KMS-11 (cell line): ENCODE results near the gene DBF4B.

Experiments used
- H2AFZ ChIP-seq: fragments of 200-600 bp; sonication (generic); 2 replicates; pipeline ENCODE4 v1.6.1; 2016; ENCODE audit warnings: antibody characterized with exemption, mixed run types, low read depth
- H3K27ac ChIP-seq: fragments of 200-600 bp; sonication (generic); 2 replicates; pipeline ENCODE4 v1.6.1; 2016; ENCODE audit warnings: mild to moderate bottlenecking, mixed run types
- H3K27me3 ChIP-seq: fragments of 200-600 bp; sonication (generic); 2 replicates; pipeline ENCODE4 v1.6.1; 2017; ENCODE audit warnings: mild to moderate bottlenecking, low read depth, mixed run types, moderate library complexity; ENCODE audit not compliant: insufficient read depth
- H3K36me3 ChIP-seq: fragments of 200-600 bp; sonication (generic); 2 replicates; pipeline ENCODE4 v1.6.1; 2017; ENCODE audit warnings: mild to moderate bottlenecking, mixed run types; ENCODE audit not compliant: insufficient read depth
- H3K4me1 ChIP-seq: fragments of 200-600 bp; sonication (generic); 2 replicates; pipeline ENCODE4 v1.6.1; 2016; ENCODE audit warnings: mild to moderate bottlenecking, low read depth, mixed run types; ENCODE audit not compliant: poor library complexity, severe bottlenecking
- H3K4me2 ChIP-seq: fragments of 200-600 bp; sonication (generic); 2 replicates; pipeline ENCODE4 v1.7.0; 2016; ENCODE audit warnings: mild to moderate bottlenecking, mixed run types
- H3K4me3 ChIP-seq: fragments of 200-600 bp; sonication (generic); IDR thresholded peaks from 2 replicates; pipeline ENCODE4 v1.6.1; 2017; ENCODE audit warnings: low read depth, low read length, mixed read lengths; ENCODE audit not compliant: insufficient read depth
- H3K79me2 ChIP-seq: fragments of 200-600 bp; sonication (generic); 2 replicates; pipeline ENCODE4 v1.6.1; 2016; ENCODE audit warnings: low read depth, mixed run types; ENCODE audit not compliant: insufficient read depth
- H3K9ac ChIP-seq: fragments of 200-600 bp; sonication (generic); 2 replicates; pipeline ENCODE4 v1.6.1; 2016; ENCODE audit warnings: mild to moderate bottlenecking, mixed run types
- H4K20me1 ChIP-seq: fragments of 200-600 bp; sonication (generic); 2 replicates; pipeline ENCODE4 v1.6.1; 2016; ENCODE audit warnings: mild to moderate bottlenecking, mixed run types; ENCODE audit not compliant: insufficient read depth
- CTCF ChIP-seq: fragments of 200-600 bp; sonication (generic); conservative IDR thresholded peaks from 2 replicates; pipeline ENCODE4 v1.6.1; 2017; ENCODE audit warnings: low read depth, mild to moderate bottlenecking, antibody characterized with exemption, low read length, moderate library complexity, mixed read lengths

Gene DBF4B

GRCh38 chr17:44766409-44767038 is 58.1 kb downstream of the DBF4B start:
- Histone ChIP-seq H3K9ac (no peak overlapping the region), H3K4me2 (no peak overlapping the region), H2AFZ (no peak overlapping the region), H3K79me2 (no peaks in the 10 kb centered on the region), H4K20me1 (no peaks in the 10 kb centered on the region), H3K27me3 (no peaks in the 10 kb centered on the region; the same call in 1 of the 2 replicates), H3K4me3 (no peak overlapping the region), H3K4me1 (peaks cover 44% of the 10 kb centered on the region), H3K27ac (no peak overlapping the region), H3K36me3 (no peaks in the 10 kb centered on the region)
- TF ChIP-seq CTCF: no peak

GRCh38 chr17:44767493-44767892 is 59.0 kb downstream of the DBF4B start:
- no peaks in the 10 kb centered on the region for H4K20me1 ChIP-seq
- H3K36me3 ChIP-seq: no peaks in the 10 kb centered on the region
- H2AFZ ChIP-seq: peak overlapping the region; percentile 8; the same call in 1 of the 2 replicates
- H3K9ac ChIP-seq: no peak overlapping the region; the same call in 1 of the 2 replicates
- no peak overlapping the region for H3K27ac ChIP-seq
- no peak overlapping the region for H3K4me3 ChIP-seq
- H3K4me1 ChIP-seq: peaks cover 44% of the 10 kb centered on the region
- H3K79me2 ChIP-seq: no peaks in the 10 kb centered on the region
- H3K4me2 ChIP-seq: peak overlapping the region; percentile 79; the same call in 1 of the 2 replicates
- TF ChIP-seq CTCF: no peak
- H3K27me3 ChIP-seq: no peaks in the 10 kb centered on the region; the same call in 1 of the 2 replicates

GRCh38 chr17:44768505-44769142 is 60.2 kb downstream of the DBF4B start:
- peaks cover 44% of the 10 kb centered on the region for H3K4me1 ChIP-seq
- no peak overlapping the region for H3K27ac ChIP-seq
- H3K79me2 ChIP-seq: no peaks in the 10 kb centered on the region
- no peak overlapping the region for H3K9ac ChIP-seq
- no peak for TF ChIP-seq CTCF
- peak overlapping the region; percentile 13; the same call in 1 of the 2 replicates for H3K4me2 ChIP-seq
- H3K36me3 ChIP-seq: no peaks in the 10 kb centered on the region
- H2AFZ ChIP-seq: no peak overlapping the region
- no peaks in the 10 kb centered on the region; the same call in 1 of the 2 replicates for H3K27me3 ChIP-seq
- no peaks in the 10 kb centered on the region for H4K20me1 ChIP-seq
- H3K4me3 ChIP-seq: no peak overlapping the region

- H3K4me3 ChIP-seq: no peak overlapping the region
- no peak overlapping the region for H2AFZ ChIP-seq
- no peaks in the 10 kb centered on the region for H3K79me2 ChIP-seq
- no peaks in the 10 kb centered on the region for H3K27me3 ChIP-seq
- no peaks in the 10 kb centered on the region for H4K20me1 ChIP-seq
- no peaks in the 10 kb centered on the region for H3K36me3 ChIP-seq
- no peak for TF ChIP-seq CTCF
- no peak overlapping the region for H3K9ac ChIP-seq
- peaks cover 46% of the 10 kb centered on the region for H3K4me1 ChIP-seq
- H3K27ac ChIP-seq: no peak overlapping the region
- no peak overlapping the region for H3K4me2 ChIP-seq
Measured at GRCh38 chr17:44769230-44769629, 60.8 kb downstream of the DBF4B start.
